Esophagus squamous epithelium (tissue), 4 donors: ENCODE data around the gene SRGAP3.

ENCODE experiments used
- CTCF ChIP-seq, 6 experiments: fragments of 450-650 bp in 4 of 6; fragments of 200-600 bp in 2 of 6; sonication (generic) in 2 of 6; IDR thresholded peaks; one replicate each; pipeline ENCODE4 v1.5.1; 2016 to 2019; ENCODE audit warnings: antibody characterized with exemption in 6 of 6, mild to moderate bottlenecking in 4 of 6, moderate library complexity in 4 of 6
- POLR2A ChIP-seq, 4 donors: fragments of 450-650 bp; IDR thresholded peaks; one replicate each; pipeline ENCODE4 v1.6.1; 2017; ENCODE audit warnings: antibody characterized with exemption in 4 of 4, mild to moderate bottlenecking in 4 of 4, moderate library complexity in 3 of 4

- TF ChIP-seq POLR2A (IDR thresholded peaks at IDR 0.05), result no peak
- no peak for TF ChIP-seq CTCF (IDR thresholded peaks at IDR 0.05)
Measured at GRCh38 chr3:9276761-9277370, 27.4 kb upstream of the SRGAP3 start.
